HepG2 (cell line): ENCODE data around the gene CCDC148. TPM values are rescaled to one million over a fixed set of nuclear protein-coding genes. Genes with fewer than 3 reads are reported as not detected.

Experiments used
- CBX5 ChIP-seq: sonication (generic); formaldehyde crosslinking; IDR thresholded peaks from 2 replicates; pipeline ENCODE4 v1.4.0; 2020; ENCODE audit warnings: missing genetic modification reagents, borderline replicate concordance
- FOXA3 ChIP-seq: IDR thresholded peaks from 2 replicates; pipeline ENCODE4 v1.6.1; 2016; ENCODE audit warnings: missing genetic modification reagents, missing compliant biosample characterization
- MAFG ChIP-seq: sonication (generic); formaldehyde crosslinking; IDR thresholded peaks from 2 replicates; pipeline ENCODE4 v1.5.1; 2020; ENCODE audit warnings: mild to moderate bottlenecking, missing genetic modification reagents
- MED1 ChIP-seq: sonication (generic); formaldehyde crosslinking; IDR thresholded peaks from 2 replicates; pipeline ENCODE4 v1.4.0; 2020; ENCODE audit warnings: missing genetic modification reagents
- ZNF335 ChIP-seq: sonication (generic); formaldehyde crosslinking; IDR thresholded peaks from 2 replicates; pipeline ENCODE4 v1.4.0; 2020; ENCODE audit warnings: missing genetic modification reagents
- ZNF546 ChIP-seq: sonication (generic); formaldehyde crosslinking; conservative IDR thresholded peaks from 2 replicates; pipeline ENCODE4 v1.8.1; 2023; ENCODE audit warnings: mild to moderate bottlenecking, missing genetic modification reagents
- ZNF558 ChIP-seq: sonication (generic); formaldehyde crosslinking; IDR thresholded peaks from 2 replicates; pipeline ENCODE4 v1.9.0; 2022; ENCODE audit warnings: mild to moderate bottlenecking, missing genetic modification reagents, borderline replicate concordance
- ZNF652 ChIP-seq: IDR thresholded peaks from 2 replicates; pipeline ENCODE4 v1.6.1; 2016; ENCODE audit warnings: low read depth, borderline replicate concordance
- ZNF678 ChIP-seq: sonication (generic); formaldehyde crosslinking; IDR thresholded peaks from 2 replicates; pipeline ENCODE4 v1.4.0; 2020; ENCODE audit warnings: mild to moderate bottlenecking, missing genetic modification reagents
- ZNF75D ChIP-seq: sonication (generic); formaldehyde crosslinking; IDR thresholded peaks from 2 replicates; pipeline ENCODE4 v1.8.1; 2023; ENCODE audit warnings: missing genetic modification reagents, mild to moderate bottlenecking, borderline replicate concordance
- polyA plus RNA-seq, 8 experiments: library from polyadenylated mRNA; depleted of rRNA in 3 of 8; stranded (reverse) in 7 of 8; unstranded in 1 of 8; fragments of >200 nt; fragmentation: Illumina TruSeq in 4 of 8; extraction: Trizol in 4 of 8; gene quantifications; 2 replicates each; pipeline versions ENCODE4 v1.2.1 to v1.2.3, GENCODE V29; 2011 to 2016; ENCODE audit warnings: low read depth in 4 of 8, missing spikeins in 1 of 8, mixed read lengths in 1 of 8; ENCODE audit not compliant: insufficient read depth in 1 of 8
- total RNA-seq, 5 experiments: library from RNA; depleted of rRNA; stranded (reverse); fragments of >200 nt; fragmentation: Illumina TruSeq; extraction: Trizol; gene quantifications; 2 replicates each; pipeline ENCODE4 v1.2.3, GENCODE V29; 2016; ENCODE audit warnings: low read depth in 1 of 5
- TF ChIP-seq, protein P1 (sequence below): sonication (generic); formaldehyde crosslinking; IDR thresholded peaks from 2 replicates; pipeline ENCODE4 v1.5.1; 2020; ENCODE audit warnings: mild to moderate bottlenecking, missing genetic modification reagents, borderline replicate concordance
- TF ChIP-seq, protein P2 (sequence below): sonication (generic); formaldehyde crosslinking; IDR thresholded peaks from 2 replicates; pipeline ENCODE4 v1.5.0; 2020; ENCODE audit warnings: mild to moderate bottlenecking, missing genetic modification reagents, borderline replicate concordance
- TF ChIP-seq, protein P3 (sequence below): sonication (generic); formaldehyde crosslinking; IDR thresholded peaks from 2 replicates; pipeline ENCODE4 v1.4.0; 2020; ENCODE audit warnings: missing genetic modification reagents
- TF ChIP-seq, protein P4 (sequence below): sonication (generic); formaldehyde crosslinking; IDR thresholded peaks from 2 replicates; pipeline ENCODE4 v1.4.0; 2020; ENCODE audit warnings: missing genetic modification reagents

The CCDC148 gene
- total and polyA plus RNA-seq, 2 of the 13 experiments (the other 11 are each of a cell fraction or from before 2014, with no cell fraction given), result 0.30 to 0.49 TPM

DNA sequence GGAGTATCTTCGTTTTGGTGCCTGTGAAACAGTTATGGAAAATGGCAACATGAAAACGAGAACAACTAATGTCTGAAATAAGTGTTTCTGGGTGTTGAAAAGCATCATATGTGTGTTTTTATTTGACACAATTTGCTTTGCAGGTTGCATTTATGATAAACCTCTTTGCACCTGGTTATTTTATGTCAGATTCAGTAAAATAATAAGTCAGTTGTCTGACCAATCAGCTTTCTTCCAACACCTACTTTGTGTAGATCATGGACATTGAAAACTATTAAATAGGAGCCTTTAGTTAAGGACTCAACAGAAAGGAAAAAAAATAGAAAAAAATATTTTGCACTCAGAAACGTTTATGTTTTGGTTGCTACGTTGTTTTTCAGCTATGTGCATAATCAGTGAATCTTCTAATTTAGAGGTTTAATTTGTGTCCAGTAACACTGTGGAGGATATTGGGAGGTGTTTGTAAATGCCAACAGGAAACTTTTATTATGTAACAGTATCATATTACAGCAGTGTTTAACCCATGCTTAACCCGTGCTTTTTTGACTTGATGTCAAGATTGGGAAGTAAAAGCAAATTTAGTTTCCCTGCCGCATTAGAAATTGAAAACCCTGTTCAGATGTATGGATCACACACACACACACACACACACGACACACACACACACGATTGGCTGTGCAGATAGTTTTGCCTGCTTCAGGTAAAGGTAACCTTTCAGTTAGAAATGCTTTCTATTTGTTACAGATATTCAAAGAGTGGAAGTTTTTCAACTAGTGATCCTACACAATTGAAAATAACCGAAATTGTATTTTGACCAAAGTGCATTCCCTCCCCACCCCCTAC, 2.8 kb upstream of the CCDC148 start (continued):
- TF ChIP-seq, protein P1, sequence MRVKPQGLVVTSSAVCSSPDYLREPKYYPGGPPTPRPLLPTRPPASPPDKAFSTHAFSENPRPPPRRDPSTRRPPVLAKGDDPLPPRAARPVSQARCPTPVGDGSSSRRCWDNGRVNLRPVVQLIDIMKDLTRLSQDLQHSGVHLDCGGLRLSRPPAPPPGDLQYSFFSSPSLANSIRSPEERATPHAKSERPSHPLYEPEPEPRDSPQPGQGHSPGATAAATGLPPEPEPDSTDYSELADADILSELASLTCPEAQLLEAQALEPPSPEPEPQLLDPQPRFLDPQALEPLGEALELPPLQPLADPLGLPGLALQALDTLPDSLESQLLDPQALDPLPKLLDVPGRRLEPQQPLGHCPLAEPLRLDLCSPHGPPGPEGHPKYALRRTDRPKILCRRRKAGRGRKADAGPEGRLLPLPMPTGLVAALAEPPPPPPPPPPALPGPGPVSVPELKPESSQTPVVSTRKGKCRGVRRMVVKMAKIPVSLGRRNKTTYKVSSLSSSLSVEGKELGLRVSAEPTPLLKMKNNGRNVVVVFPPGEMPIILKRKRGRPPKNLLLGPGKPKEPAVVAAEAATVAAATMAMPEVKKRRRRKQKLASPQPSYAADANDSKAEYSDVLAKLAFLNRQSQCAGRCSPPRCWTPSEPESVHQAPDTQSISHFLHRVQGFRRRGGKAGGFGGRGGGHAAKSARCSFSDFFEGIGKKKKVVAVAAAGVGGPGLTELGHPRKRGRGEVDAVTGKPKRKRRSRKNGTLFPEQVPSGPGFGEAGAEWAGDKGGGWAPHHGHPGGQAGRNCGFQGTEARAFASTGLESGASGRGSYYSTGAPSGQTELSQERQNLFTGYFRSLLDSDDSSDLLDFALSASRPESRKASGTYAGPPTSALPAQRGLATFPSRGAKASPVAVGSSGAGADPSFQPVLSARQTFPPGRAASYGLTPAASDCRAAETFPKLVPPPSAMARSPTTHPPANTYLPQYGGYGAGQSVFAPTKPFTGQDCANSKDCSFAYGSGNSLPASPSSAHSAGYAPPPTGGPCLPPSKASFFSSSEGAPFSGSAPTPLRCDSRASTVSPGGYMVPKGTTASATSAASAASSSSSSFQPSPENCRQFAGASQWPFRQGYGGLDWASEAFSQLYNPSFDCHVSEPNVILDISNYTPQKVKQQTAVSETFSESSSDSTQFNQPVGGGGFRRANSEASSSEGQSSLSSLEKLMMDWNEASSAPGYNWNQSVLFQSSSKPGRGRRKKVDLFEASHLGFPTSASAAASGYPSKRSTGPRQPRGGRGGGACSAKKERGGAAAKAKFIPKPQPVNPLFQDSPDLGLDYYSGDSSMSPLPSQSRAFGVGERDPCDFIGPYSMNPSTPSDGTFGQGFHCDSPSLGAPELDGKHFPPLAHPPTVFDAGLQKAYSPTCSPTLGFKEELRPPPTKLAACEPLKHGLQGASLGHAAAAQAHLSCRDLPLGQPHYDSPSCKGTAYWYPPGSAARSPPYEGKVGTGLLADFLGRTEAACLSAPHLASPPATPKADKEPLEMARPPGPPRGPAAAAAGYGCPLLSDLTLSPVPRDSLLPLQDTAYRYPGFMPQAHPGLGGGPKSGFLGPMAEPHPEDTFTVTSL (CRISPR knock-in tag), result no peak
- TF ChIP-seq MAFG (no peak), ZNF678 (no peak), MED1 (CRISPR knock-in tag) (peak; percentile 45; the same call in 1 of the 2 replicates), ZNF558 (CRISPR knock-in tag) (no peak), ZNF75D (no peak), ZNF546 (CRISPR knock-in tag) (no peak), ZNF335 (CRISPR knock-in tag) (no peak), CBX5 (CRISPR knock-in tag) (no peak), FOXA3 (CRISPR knock-in tag) (peak; percentile 39; the same call in 1 of the 2 replicates), ZNF652 (CRISPR knock-in tag) (peak; percentile 98)
- TF ChIP-seq, protein P2, sequence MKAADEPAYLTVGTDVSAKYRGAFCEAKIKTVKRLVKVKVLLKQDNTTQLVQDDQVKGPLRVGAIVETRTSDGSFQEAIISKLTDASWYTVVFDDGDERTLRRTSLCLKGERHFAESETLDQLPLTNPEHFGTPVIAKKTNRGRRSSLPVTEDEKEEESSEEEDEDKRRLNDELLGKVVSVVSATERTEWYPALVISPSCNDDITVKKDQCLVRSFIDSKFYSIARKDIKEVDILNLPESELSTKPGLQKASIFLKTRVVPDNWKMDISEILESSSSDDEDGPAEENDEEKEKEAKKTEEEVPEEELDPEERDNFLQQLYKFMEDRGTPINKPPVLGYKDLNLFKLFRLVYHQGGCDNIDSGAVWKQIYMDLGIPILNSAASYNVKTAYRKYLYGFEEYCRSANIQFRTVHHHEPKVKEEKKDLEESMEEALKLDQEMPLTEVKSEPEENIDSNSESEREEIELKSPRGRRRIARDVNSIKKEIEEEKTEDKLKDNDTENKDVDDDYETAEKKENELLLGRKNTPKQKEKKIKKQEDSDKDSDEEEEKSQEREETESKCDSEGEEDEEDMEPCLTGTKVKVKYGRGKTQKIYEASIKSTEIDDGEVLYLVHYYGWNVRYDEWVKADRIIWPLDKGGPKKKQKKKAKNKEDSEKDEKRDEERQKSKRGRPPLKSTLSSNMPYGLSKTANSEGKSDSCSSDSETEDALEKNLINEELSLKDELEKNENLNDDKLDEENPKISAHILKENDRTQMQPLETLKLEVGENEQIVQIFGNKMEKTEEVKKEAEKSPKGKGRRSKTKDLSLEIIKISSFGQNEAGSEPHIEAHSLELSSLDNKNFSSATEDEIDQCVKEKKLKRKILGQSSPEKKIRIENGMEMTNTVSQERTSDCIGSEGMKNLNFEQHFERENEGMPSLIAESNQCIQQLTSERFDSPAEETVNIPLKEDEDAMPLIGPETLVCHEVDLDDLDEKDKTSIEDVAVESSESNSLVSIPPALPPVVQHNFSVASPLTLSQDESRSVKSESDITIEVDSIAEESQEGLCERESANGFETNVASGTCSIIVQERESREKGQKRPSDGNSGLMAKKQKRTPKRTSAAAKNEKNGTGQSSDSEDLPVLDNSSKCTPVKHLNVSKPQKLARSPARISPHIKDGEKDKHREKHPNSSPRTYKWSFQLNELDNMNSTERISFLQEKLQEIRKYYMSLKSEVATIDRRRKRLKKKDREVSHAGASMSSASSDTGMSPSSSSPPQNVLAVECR (CRISPR knock-in tag), result no peak
- TF ChIP-seq, protein P3, sequence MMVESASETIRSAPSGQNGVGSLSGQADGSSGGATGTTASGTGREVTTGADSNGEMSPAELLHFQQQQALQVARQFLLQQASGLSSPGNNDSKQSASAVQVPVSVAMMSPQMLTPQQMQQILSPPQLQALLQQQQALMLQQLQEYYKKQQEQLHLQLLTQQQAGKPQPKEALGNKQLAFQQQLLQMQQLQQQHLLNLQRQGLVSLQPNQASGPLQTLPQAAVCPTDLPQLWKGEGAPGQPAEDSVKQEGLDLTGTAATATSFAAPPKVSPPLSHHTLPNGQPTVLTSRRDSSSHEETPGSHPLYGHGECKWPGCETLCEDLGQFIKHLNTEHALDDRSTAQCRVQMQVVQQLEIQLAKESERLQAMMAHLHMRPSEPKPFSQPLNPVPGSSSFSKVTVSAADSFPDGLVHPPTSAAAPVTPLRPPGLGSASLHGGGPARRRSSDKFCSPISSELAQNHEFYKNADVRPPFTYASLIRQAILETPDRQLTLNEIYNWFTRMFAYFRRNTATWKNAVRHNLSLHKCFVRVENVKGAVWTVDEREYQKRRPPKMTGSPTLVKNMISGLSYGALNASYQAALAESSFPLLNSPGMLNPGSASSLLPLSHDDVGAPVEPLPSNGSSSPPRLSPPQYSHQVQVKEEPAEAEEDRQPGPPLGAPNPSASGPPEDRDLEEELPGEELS (CRISPR knock-in tag), result peak; percentile 69; the same call in 1 of the 2 replicates
- TF ChIP-seq, protein P4, sequence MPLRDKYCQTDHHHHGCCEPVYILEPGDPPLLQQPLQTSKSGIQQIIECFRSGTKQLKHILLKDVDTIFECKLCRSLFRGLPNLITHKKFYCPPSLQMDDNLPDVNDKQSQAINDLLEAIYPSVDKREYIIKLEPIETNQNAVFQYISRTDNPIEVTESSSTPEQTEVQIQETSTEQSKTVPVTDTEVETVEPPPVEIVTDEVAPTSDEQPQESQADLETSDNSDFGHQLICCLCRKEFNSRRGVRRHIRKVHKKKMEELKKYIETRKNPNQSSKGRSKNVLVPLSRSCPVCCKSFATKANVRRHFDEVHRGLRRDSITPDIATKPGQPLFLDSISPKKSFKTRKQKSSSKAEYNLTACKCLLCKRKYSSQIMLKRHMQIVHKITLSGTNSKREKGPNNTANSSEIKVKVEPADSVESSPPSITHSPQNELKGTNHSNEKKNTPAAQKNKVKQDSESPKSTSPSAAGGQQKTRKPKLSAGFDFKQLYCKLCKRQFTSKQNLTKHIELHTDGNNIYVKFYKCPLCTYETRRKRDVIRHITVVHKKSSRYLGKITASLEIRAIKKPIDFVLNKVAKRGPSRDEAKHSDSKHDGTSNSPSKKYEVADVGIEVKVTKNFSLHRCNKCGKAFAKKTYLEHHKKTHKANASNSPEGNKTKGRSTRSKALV, result peak; percentile 57; the same call in 1 of the 2 replicates
